PFSK-1 (cell line): ENCODE results near the gene POLR1A.

Experiments used
- FOXP2 ChIP-seq: optimal IDR thresholded peaks from 2 replicates; pipeline ENCODE3; 2011; ENCODE audit warnings: borderline replicate concordance, control low read depth, inconsistent platforms; ENCODE audit not compliant: insufficient read depth; ENCODE audit errors: extremely low read length, extremely low read depth
- POLR2AphosphoS5 ChIP-seq: IDR thresholded peaks from 2 replicates; pipeline ENCODE4 v1.6.1; 2012; ENCODE audit warnings: low read depth, mild to moderate bottlenecking, control low read depth, low read length, moderate library complexity
- SIN3A ChIP-seq: IDR thresholded peaks from 2 replicates; pipeline ENCODE4 v1.6.1; 2012; ENCODE audit warnings: mild to moderate bottlenecking, low read length, moderate library complexity, borderline replicate concordance; ENCODE audit not compliant: insufficient read depth
- TAF1 ChIP-seq: IDR thresholded peaks from 2 replicates; pipeline ENCODE4 v1.6.1; 2012; ENCODE audit warnings: low read length, control low read depth, borderline replicate concordance; ENCODE audit not compliant: insufficient read depth
- TF ChIP-seq, protein P1 (sequence below), 2 experiments: IDR thresholded peaks; 2 replicates each; pipeline versions ENCODE4 v1.6.1 to v1.8.0; 2011 to 2012; ENCODE audit warnings: low read depth in 2 of 2, low read length in 2 of 2, control low read depth in 1 of 2, inconsistent platforms in 1 of 2, mild to moderate bottlenecking in 1 of 2, moderate library complexity in 1 of 2; ENCODE audit not compliant: insufficient read depth in 1 of 2

Gene POLR1A

DNA sequence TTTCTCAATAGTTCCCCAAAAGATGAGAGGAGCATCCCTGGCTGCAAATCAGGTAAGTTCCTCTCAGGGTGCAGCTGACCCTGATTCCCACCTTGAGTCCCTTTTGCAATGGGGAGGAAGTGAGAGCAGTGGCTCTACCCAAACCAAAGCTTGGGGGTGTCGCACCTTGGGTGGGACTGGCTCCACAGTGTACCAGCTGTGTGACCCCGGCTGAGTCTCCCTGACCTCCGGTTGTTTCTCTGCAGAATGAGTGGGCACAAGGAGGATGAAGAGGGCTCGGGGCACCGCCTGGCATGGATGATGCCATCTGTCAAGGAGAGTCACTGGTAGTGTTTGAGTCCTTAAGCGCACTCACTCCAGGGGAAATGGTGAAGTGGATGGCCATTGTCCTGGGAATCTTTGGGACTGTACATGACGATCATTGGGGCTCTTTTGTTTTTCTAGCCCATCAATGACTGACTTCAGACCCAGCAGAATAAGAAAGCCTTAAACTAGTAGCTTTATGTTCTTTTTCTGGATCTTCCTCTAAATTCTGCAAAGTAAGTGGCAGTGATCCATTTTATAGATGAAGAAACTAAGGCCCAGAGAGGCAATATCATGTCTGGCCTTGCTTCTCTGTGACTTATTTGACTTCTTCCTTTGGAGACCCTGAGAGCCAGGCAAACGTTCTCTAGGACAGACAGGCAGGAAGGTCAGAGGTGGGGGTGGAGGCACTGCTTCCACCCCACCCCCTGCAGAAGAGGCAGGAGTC, 110.6 kb downstream of the POLR1A start:
- TF ChIP-seq POLR2AphosphoS5 (no peak), FOXP2 (no peak), TAF1 (no peak)
- TF ChIP-seq, protein P1, sequence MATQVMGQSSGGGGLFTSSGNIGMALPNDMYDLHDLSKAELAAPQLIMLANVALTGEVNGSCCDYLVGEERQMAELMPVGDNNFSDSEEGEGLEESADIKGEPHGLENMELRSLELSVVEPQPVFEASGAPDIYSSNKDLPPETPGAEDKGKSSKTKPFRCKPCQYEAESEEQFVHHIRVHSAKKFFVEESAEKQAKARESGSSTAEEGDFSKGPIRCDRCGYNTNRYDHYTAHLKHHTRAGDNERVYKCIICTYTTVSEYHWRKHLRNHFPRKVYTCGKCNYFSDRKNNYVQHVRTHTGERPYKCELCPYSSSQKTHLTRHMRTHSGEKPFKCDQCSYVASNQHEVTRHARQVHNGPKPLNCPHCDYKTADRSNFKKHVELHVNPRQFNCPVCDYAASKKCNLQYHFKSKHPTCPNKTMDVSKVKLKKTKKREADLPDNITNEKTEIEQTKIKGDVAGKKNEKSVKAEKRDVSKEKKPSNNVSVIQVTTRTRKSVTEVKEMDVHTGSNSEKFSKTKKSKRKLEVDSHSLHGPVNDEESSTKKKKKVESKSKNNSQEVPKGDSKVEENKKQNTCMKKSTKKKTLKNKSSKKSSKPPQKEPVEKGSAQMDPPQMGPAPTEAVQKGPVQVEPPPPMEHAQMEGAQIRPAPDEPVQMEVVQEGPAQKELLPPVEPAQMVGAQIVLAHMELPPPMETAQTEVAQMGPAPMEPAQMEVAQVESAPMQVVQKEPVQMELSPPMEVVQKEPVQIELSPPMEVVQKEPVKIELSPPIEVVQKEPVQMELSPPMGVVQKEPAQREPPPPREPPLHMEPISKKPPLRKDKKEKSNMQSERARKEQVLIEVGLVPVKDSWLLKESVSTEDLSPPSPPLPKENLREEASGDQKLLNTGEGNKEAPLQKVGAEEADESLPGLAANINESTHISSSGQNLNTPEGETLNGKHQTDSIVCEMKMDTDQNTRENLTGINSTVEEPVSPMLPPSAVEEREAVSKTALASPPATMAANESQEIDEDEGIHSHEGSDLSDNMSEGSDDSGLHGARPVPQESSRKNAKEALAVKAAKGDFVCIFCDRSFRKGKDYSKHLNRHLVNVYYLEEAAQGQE (IDR thresholded peaks at IDR 0.05; ENCODE audit: insufficient read depth in 1 of 2, low read depth in 2 of 2, low read length in 2 of 2), result no peak

DNA sequence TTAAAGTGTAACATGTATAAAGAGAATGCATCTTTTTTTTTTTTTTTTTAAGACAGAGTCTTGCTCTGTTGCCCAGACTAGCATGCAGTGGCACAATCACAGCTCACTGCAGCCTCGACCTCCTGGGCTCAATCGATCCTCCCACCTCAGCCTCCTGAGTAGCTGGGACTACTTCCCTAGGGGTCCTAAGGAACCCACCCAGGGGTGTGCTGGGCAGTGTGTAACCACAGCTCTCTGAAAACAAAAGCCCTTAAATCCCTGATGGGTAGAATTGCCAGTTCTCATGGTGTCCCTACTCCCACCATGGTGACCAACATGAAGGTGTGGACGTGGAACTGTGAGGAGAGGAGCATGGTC, 111.3 kb downstream of the POLR1A start:
- TF ChIP-seq POLR2AphosphoS5 (no peak), FOXP2 (no peak), TAF1 (no peak), SIN3A (no peak)
- TF ChIP-seq, protein P1 (IDR thresholded peaks at IDR 0.05; ENCODE audit: insufficient read depth in 1 of 2, low read depth in 2 of 2, low read length in 2 of 2), result no peak

DNA sequence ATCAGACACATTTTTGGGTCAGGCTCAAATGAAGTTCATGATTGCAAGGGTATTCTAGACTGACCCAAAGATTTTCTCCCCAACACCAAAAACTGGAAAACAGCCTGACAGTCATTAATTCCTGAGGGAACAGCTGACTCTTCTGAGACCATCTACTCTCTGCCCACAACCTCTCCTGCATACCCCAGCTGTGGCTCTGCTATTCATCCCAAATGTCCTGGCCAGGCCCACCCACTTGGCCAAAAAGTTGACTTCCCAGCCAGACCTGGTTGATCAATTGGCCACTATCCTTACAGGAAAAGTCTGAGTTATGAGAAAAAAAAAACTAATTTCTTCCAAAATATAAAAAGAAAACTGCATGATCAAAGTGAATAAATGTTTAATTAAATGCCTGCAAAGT, 113.1 kb downstream of the POLR1A start:
- TF ChIP-seq TAF1, result no peak
- TF ChIP-seq, protein P1 (IDR thresholded peaks at IDR 0.05; ENCODE audit: insufficient read depth in 1 of 2, low read depth in 2 of 2, low read length in 2 of 2), result no peak
- no peak for TF ChIP-seq POLR2AphosphoS5
- TF ChIP-seq SIN3A, result no peak
- no peak for TF ChIP-seq FOXP2

DNA sequence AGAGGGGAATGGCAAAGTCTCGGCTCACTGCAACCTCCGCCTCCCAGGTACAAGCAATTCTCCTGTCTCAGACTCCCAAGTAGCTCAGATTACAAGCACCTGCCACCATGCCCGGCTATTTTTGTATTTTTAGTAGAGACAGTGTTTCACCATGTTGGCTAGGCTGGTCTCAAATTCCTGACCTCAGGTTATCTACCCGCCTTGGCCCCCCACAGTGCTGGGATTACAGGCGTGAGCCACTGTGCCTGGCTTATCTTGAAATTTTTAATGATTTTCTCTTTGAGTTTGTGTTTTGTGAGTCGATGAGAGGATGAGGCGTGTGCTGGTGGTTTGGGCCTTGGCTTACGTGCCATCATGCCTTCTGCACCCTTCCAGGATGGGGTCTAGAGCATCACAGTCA, 115.6 kb downstream of the POLR1A start:
- no peak for TF ChIP-seq TAF1
- no peak for TF ChIP-seq POLR2AphosphoS5
- TF ChIP-seq, protein P1 (IDR thresholded peaks at IDR 0.05; ENCODE audit: insufficient read depth in 1 of 2, low read depth in 2 of 2, low read length in 2 of 2), result no peak
- no peak for TF ChIP-seq FOXP2
- no peak for TF ChIP-seq SIN3A
